NCI-H345 (cell line): Measurements from ENCODE around the gene DENND1A.
"Not testable (repeated sequence)": the region's sequence is repeated elsewhere in the genome, so short reads cannot be mapped to it uniquely, and the experiment has no call there.

Source experiments
- DNase-seq: peaks from one replicate; lab custom pipeline; 2025; lab: John Stamatoyannopoulos, UW

DENND1A gene

GRCh38 chr9:123652416-123652815, 277.5 kb downstream of the DENND1A start:
- no peak for DNase-seq

- no peak for DNase-seq
These were observed 278.1 kb downstream of the DENND1A start for GRCh38 chr9:123651871-123652270.

GRCh38 chr9:123651273-123651672, 278.7 kb downstream of the DENND1A start:
- DNase-seq, result no peak

- no peak for DNase-seq
These were observed 280.0 kb downstream of the DENND1A start for GRCh38 chr9:123649909-123650308.

- DNase-seq, result no peak
These were observed 282.8 kb downstream of the DENND1A start for GRCh38 chr9:123647145-123647544.

- DNase-seq, result no peak
These were observed 284.2 kb downstream of the DENND1A start for GRCh38 chr9:123645762-123646161.

- no peak for DNase-seq
These were observed 284.8 kb downstream of the DENND1A start for GRCh38 chr9:123645126-123645525.

- peak; percentile 48 for DNase-seq
These were observed 286.4 kb downstream of the DENND1A start for GRCh38 chr9:123643518-123643917.

GRCh38 chr9:123642291-123643278, 287.3 kb downstream of the DENND1A start:
- DNase-seq, result peak; percentile 96

- no peak for DNase-seq
These were observed 289.1 kb downstream of the DENND1A start for GRCh38 chr9:123640792-123641222.

GRCh38 chr9:123639743-123640142, 290.2 kb downstream of the DENND1A start:
- DNase-seq, result no peak

GRCh38 chr9:123637945-123638634, 291.8 kb downstream of the DENND1A start:
- DNase-seq, result no peak

- DNase-seq, result no peak
These were observed 292.4 kb downstream of the DENND1A start for GRCh38 chr9:123637606-123637944.

- DNase-seq, result not testable (repeated sequence)
These were observed 293.1 kb downstream of the DENND1A start for GRCh38 chr9:123636805-123637204.

GRCh38 chr9:123631862-123632261, 298.1 kb downstream of the DENND1A start:
- no peak for DNase-seq

GRCh38 chr9:123630233-123630632, 299.7 kb downstream of the DENND1A start:
- DNase-seq, result no peak

GRCh38 chr9:123629531-123629930, 300.4 kb downstream of the DENND1A start:
- DNase-seq, result no peak

- no peak for DNase-seq
These were observed 307.1 kb downstream of the DENND1A start for GRCh38 chr9:123622711-123623241.

GRCh38 chr9:123620239-123620638, 309.7 kb downstream of the DENND1A start:
- DNase-seq, result no peak

- no peak for DNase-seq
These were observed 311.8 kb downstream of the DENND1A start for GRCh38 chr9:123617952-123618678.

GRCh38 chr9:123617286-123617685, 312.6 kb downstream of the DENND1A start:
- DNase-seq, result no peak

GRCh38 chr9:123616707-123617106, 313.2 kb downstream of the DENND1A start:
- no peak for DNase-seq
